Spleen (tissue), 11 donors: Measurements from ENCODE around the gene TDRD7. TPM values are rescaled to one million over a fixed set of nuclear protein-coding genes. Genes with fewer than 3 reads are reported as not detected.

Experiments used
- DNase-seq: peaks from one replicate; pipeline ENCODE4 v3.0.0-alpha.2; 2020
- H3K27ac ChIP-seq, 8 donors: fragments of 200-600 bp; sonication (generic) in 7 of 8; 1 replicate in 4 of 8; 2 replicates in 4 of 8; pipeline versions ENCODE4 v1.5.0 to v1.8.0; 2016 to 2021; ENCODE audit warnings: inconsistent platforms in 4 of 8, mild to moderate bottlenecking in 4 of 8, moderate library complexity in 1 of 8
- H3K27me3 ChIP-seq, 7 donors: fragments of 200-600 bp; sonication (generic) in 6 of 7; replicated peaks in 1 of 7; 1 replicate in 4 of 7; 2 replicates in 3 of 7; pipeline versions ENCODE4 v1.5.0 to v1.8.0; 2016 to 2021; ENCODE audit warnings: inconsistent platforms in 3 of 7, mild to moderate bottlenecking in 1 of 7
- H3K36me3 ChIP-seq, 6 donors: fragments of 200-600 bp; sonication (generic) in 5 of 6; 1 replicate in 4 of 6; 2 replicates in 2 of 6; pipeline versions ENCODE4 v1.5.0 to v1.8.0; 2016 to 2021; ENCODE audit warnings: inconsistent platforms in 2 of 6
- H3K4me1 ChIP-seq, 6 donors: fragments of 200-600 bp; sonication (generic) in 5 of 6; 1 replicate in 3 of 6; 2 replicates in 3 of 6; pipeline versions ENCODE4 v1.5.0 to v1.8.0; 2016 to 2021; ENCODE audit warnings: inconsistent platforms in 3 of 6
- H3K4me3 ChIP-seq, 8 donors: fragments of 200-600 bp; sonication (generic) in 7 of 8; 1 replicate in 4 of 8; 2 replicates in 4 of 8; pipeline versions ENCODE4 v1.5.0 to v1.8.0; 2016 to 2021; ENCODE audit warnings: inconsistent platforms in 4 of 8, mild to moderate bottlenecking in 4 of 8, moderate library complexity in 2 of 8
- H3K9me3 ChIP-seq, 8 donors: fragments of 200-600 bp; sonication (generic) in 7 of 8; 1 replicate in 4 of 8; 2 replicates in 4 of 8; pipeline versions ENCODE4 v1.5.0 to v1.8.0; 2016 to 2021; ENCODE audit warnings: inconsistent platforms in 4 of 8
- CTCF ChIP-seq, 11 experiments: fragments of 200-600 bp in 7 of 11; fragments of 450-650 bp in 4 of 11; sonication (generic) in 4 of 11; IDR thresholded peaks in 8 of 11; conservative IDR thresholded peaks in 3 of 11; 1 replicate in 7 of 11; 2 replicates in 4 of 11; pipeline versions ENCODE4 v1.4.0 to v1.8.0; 2016 to 2021; ENCODE audit warnings: antibody characterized with exemption in 11 of 11, inconsistent platforms in 4 of 11, mild to moderate bottlenecking in 1 of 11
- POLR2A ChIP-seq, 3 donors: fragments of 450-650 bp; IDR thresholded peaks; one replicate each; pipeline ENCODE4 v1.5.1; 2017; ENCODE audit warnings: antibody characterized with exemption in 3 of 3, mild to moderate bottlenecking in 1 of 3
- POLR2AphosphoS5 ChIP-seq, 3 donors: sonication (generic); formaldehyde crosslinking; IDR thresholded peaks; one replicate each; pipeline ENCODE4 v1.5.1; 2017; ENCODE audit warnings: antibody characterized with exemption in 3 of 3
- WGBS, 5 donors: extraction: QIAGEN DNeasy Blood & Tissue Kit in 3 of 5; methylation state at CpG; one replicate each; pipeline versions ENCODE4 v1.1.5 to v1.1.7; 2013 to 2018; 5-methylcytosine and 5-hydroxymethylcytosine counted together
- intact Hi-C: fragments of 100-400 bp; cut with DNase I; formaldehyde crosslinking; loops from one replicate; pipeline ENCODE4 v1.15.0; 2023; ENCODE audit warnings: low total_unique reads
- polyA plus RNA-seq, 3 donors: library from polyadenylated mRNA; stranded (reverse); fragments of 200-250 nt; gene quantifications; one replicate each; pipeline ENCODE4 v1.2.1, GENCODE V29; 2013
- total RNA-seq, 7 donors: library from RNA; depleted of rRNA in 3 of 7; stranded (reverse); fragments of >200 nt in 3 of 7; fragmentation: NEBNext Ultra II Directional in 4 of 7; extraction: Animal tissue kit (Norgen Biotek cat#: 25700) in 4 of 7; gene quantifications; one replicate each; pipeline versions ENCODE4 v1.1.0 to v1.2.1, GENCODE V29; 2016 to 2021
- donor health status: healthy with polysubstance abuse.
- donor health status: DM: no; HTN: no; CAD: no; lungs with moderate emphysema.
- donor health status: DM: no; HTN: no; CAD: no.
- donor health status: Bipolar disorder and iron deficiency.
- donor health status: healthy.
- donor health status: DM: no; HTN: no; CAD: no.
- donor health status: DM: yes; HTN: yes; CAD: no.

Gene TDRD7
- total and polyA plus RNA-seq, 10 donors, result 6.4 to 18.7 (median 15.3) TPM

- no peak overlapping the region for H3K4me3 ChIP-seq
- H3K27ac ChIP-seq, result no peak overlapping the region
- intact Hi-C loops, result no loop called here
- WGBS, 5 donors, result 86 to 94% (median 90%) methylated on average over 8 of the region's 8 CpGs
- no peaks in the 10 kb centered on the region for H3K27me3 ChIP-seq
- no peaks in the 10 kb centered on the region for H3K4me1 ChIP-seq
- no peak for DNase-seq
- H3K36me3 ChIP-seq, result peaks cover 0 to 58% (median 0%) of the 10 kb centered on the region in 6 donors
- no peak for TF ChIP-seq POLR2AphosphoS5 (IDR thresholded peaks at IDR 0.05)
- no peak for TF ChIP-seq POLR2A (IDR thresholded peaks at IDR 0.05)
- no peak for TF ChIP-seq CTCF (IDR thresholded peaks at IDR 0.05 in 8 of 11, conservative IDR thresholded peaks at IDR 0.05 in 3 of 11)
- H3K9me3 ChIP-seq, result peaks cover 0 to 19% (median 17%) of the 10 kb centered on the region in 8 donors
Measured at GRCh38 chr9:97364769-97365490, 47.0 kb upstream of the TDRD7 start.

DNA sequence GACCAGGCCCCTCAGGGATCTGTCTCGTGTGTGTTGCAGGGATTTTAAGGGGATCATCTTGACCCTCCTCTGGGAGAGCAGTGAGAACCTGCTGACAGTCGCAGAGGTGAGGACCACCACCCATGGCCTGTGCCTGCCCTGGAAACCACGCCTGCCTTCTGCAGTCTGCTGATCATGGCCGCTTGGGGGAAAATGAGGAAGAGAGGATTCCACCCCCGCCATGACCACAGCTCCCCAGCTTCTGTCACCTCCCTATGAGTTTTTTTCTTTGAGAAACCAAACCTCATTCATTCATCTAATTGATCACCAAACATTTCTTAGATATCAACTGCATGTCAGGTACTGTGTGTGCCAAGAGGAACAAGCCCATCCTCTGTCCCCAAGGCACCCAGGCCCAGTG lies 46.3 kb upstream of the TDRD7 start:
- H3K9me3 ChIP-seq, result peaks cover 0 to 19% (median 17%) of the 10 kb centered on the region in 8 donors
- peaks cover 0 to 60% (median 0%) of the 10 kb centered on the region in 6 donors for H3K36me3 ChIP-seq
- H3K27me3 ChIP-seq, result no peaks in the 10 kb centered on the region
- no peak overlapping the region for H3K4me3 ChIP-seq
- no peaks in the 10 kb centered on the region for H3K4me1 ChIP-seq
- no peak for DNase-seq
- no peak overlapping the region for H3K27ac ChIP-seq
- intact Hi-C loops, result no loop called here
- WGBS, 5 donors, result 51 to 87% (median 69%) methylated on average over 3 to 5 of the region's 5 CpGs
- TF ChIP-seq POLR2AphosphoS5 (IDR thresholded peaks at IDR 0.05), result no peak
- TF ChIP-seq CTCF (IDR thresholded peaks at IDR 0.05 in 8 of 11, conservative IDR thresholded peaks at IDR 0.05 in 3 of 11), result no peak
- TF ChIP-seq POLR2A (IDR thresholded peaks at IDR 0.05), result no peak

GRCh38 chr9:97366476-97366875 lies 45.4 kb upstream of the TDRD7 start:
- Histone ChIP-seq H3K27me3 (no peaks in the 10 kb centered on the region), H3K27ac (no peak overlapping the region), H3K4me3 (no peak overlapping the region), H3K4me1 (no peaks in the 10 kb centered on the region), H3K9me3 (peaks cover 0 to 19% (median 17%) of the 10 kb centered on the region in 8 donors), H3K36me3 (peaks cover 0 to 63% (median 2%) of the 10 kb centered on the region in 6 donors)
- WGBS, 5 donors, result 82 to 97% (median 94%) methylated on average over 10 of the region's 10 CpGs
- intact Hi-C loops, result no loop called here
- no peak for DNase-seq
- no peak for TF ChIP-seq POLR2A (IDR thresholded peaks at IDR 0.05)
- no peak for TF ChIP-seq CTCF (IDR thresholded peaks at IDR 0.05 in 8 of 11, conservative IDR thresholded peaks at IDR 0.05 in 3 of 11)
- no peak for TF ChIP-seq POLR2AphosphoS5 (IDR thresholded peaks at IDR 0.05)

DNA sequence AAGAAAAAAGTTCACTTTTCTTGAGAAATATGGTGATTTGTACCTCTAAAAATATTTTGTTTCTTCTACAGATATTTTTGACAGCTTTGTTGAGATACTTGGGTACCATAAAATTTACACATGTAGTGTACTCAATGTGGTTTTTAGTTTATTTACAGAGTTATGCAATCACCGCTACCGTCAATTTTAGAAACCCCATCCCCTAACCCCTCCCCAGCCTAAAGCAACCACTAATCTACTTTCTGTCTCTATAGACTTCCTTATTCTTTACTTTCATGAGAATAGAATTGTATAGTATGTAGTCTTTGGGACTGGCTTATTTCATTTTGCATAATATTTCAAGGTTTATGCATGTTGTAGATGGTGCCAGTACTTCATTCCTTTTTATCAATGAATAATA lies 45.0 kb upstream of the TDRD7 start:
- Histone ChIP-seq H3K4me1 (no peaks in the 10 kb centered on the region), H3K36me3 (peaks cover 0 to 63% (median 3%) of the 10 kb centered on the region in 6 donors), H3K27ac (no peak overlapping the region), H3K27me3 (no peaks in the 10 kb centered on the region), H3K4me3 (no peak overlapping the region), H3K9me3 (peaks cover 0 to 19% (median 17%) of the 10 kb centered on the region in 8 donors)
- DNase-seq, result no peak
- TF ChIP-seq POLR2A (IDR thresholded peaks at IDR 0.05) (no peak), CTCF (IDR thresholded peaks at IDR 0.05 in 8 of 11, conservative IDR thresholded peaks at IDR 0.05 in 3 of 11) (no peak), POLR2AphosphoS5 (IDR thresholded peaks at IDR 0.05) (no peak)
- intact Hi-C loops, result no loop called here
- WGBS, 5 donors, result 45 to 66% (median 60%) methylated on average over 2 of the region's 2 CpGs
